GM23338 (cell line): ENCODE measurements around the gene EXOG. TPM values are rescaled to one million over a fixed set of nuclear protein-coding genes. Genes with fewer than 3 reads are reported as not detected.

Source experiments
- ATAC-seq: fragments of 200-7000 bp; cut with Tn5 transposase; 3 replicates; pipeline ENCODE4 v1.9.1; 2020
- DNase-seq: peaks from one replicate; pipeline ENCODE4 v3.0.0-alpha.2; 2015; ENCODE audit warnings: low spot score
- H2AFZ ChIP-seq: fragments of 200-600 bp; sonication (generic); 2 replicates; pipeline ENCODE4 v1.8.0; 2016; ENCODE audit warnings: antibody characterized with exemption, mild to moderate bottlenecking, moderate library complexity
- H3F3A ChIP-seq: fragments of 200-600 bp; sonication (generic); replicated peaks from 2 replicates; pipeline ENCODE4 v1.8.0; 2017; ENCODE audit warnings: antibody characterized with exemption, mixed run types, low read depth
- H3K27ac ChIP-seq: fragments of 200-600 bp; sonication (generic); 2 replicates; pipeline ENCODE4 v1.6.1; 2016; ENCODE audit warnings: low read depth
- H3K27me3 ChIP-seq: fragments of 200-600 bp; sonication (generic); 2 replicates; pipeline ENCODE4 v1.8.0; 2016; ENCODE audit warnings: mild to moderate bottlenecking, mixed run types, moderate library complexity; ENCODE audit not compliant: insufficient read depth
- H3K36me3 ChIP-seq: fragments of 200-600 bp; sonication (generic); 2 replicates; pipeline ENCODE4 v1.8.0; 2016; ENCODE audit warnings: mild to moderate bottlenecking; ENCODE audit not compliant: insufficient read depth
- H3K4me1 ChIP-seq: fragments of 200-600 bp; sonication (generic); 2 replicates; pipeline ENCODE4 v1.8.0; 2016; ENCODE audit warnings: mild to moderate bottlenecking, moderate library complexity; ENCODE audit not compliant: insufficient read depth
- H3K4me2 ChIP-seq: fragments of 200-600 bp; sonication (generic); 2 replicates; pipeline ENCODE4 v1.7.1; 2017; ENCODE audit warnings: mixed run types
- H3K4me3 ChIP-seq: fragments of 200-600 bp; sonication (generic); 2 replicates; pipeline ENCODE4 v1.6.1; 2016; ENCODE audit warnings: mixed run types
- H3K79me2 ChIP-seq: fragments of 200-600 bp; sonication (generic); replicated peaks from 2 replicates; pipeline ENCODE4 v1.8.0; 2017; ENCODE audit warnings: mild to moderate bottlenecking; ENCODE audit not compliant: insufficient read depth
- H3K9me2 ChIP-seq: fragments of 200-600 bp; sonication (generic); 2 replicates; pipeline ENCODE4 v1.8.0; 2017; ENCODE audit not compliant: insufficient read depth
- H4K20me1 ChIP-seq: fragments of 200-600 bp; sonication (generic); replicated peaks from 2 replicates; pipeline ENCODE4 v1.8.0; 2017; ENCODE audit warnings: mild to moderate bottlenecking; ENCODE audit not compliant: insufficient read depth
- H3K27ac Mint-ChIP-seq: 2 replicates; pipeline ENCODE4 v1.8.0; 2020; ENCODE audit warnings: inconsistent platforms, mild to moderate bottlenecking, moderate library complexity, mixed read lengths
- H3K27me3 Mint-ChIP-seq: 3 replicates; pipeline ENCODE4 v1.8.0; 2022; ENCODE audit warnings: low read depth, mild to moderate bottlenecking, moderate library complexity, mixed read lengths, inconsistent platforms; ENCODE audit not compliant: insufficient read depth, poor library complexity
- H3K36me3 Mint-ChIP-seq: 3 replicates; pipeline ENCODE4 v1.8.0; 2021; ENCODE audit warnings: low read depth, mild to moderate bottlenecking, inconsistent platforms, moderate library complexity, mixed read lengths
- H3K4me1 Mint-ChIP-seq: 3 replicates; pipeline ENCODE4 v1.8.0; 2020; ENCODE audit warnings: mild to moderate bottlenecking, inconsistent platforms, mixed read lengths
- H3K4me3 Mint-ChIP-seq: 3 replicates; pipeline ENCODE4 v1.8.0; 2021; ENCODE audit warnings: moderate library complexity, mild to moderate bottlenecking, inconsistent platforms, mixed read lengths
- H3K9me3 Mint-ChIP-seq: 3 replicates; pipeline ENCODE4 v1.8.0; 2020; ENCODE audit warnings: moderate library complexity, mild to moderate bottlenecking, inconsistent platforms, mixed read lengths
- CREB1 ChIP-seq: fragments of 250-450 bp; sonication (Bioruptor Pico); IDR thresholded peaks from 2 replicates; pipeline ENCODE4 v1.5.0; 2020; ENCODE audit warnings: low read depth, mild to moderate bottlenecking, moderate library complexity
- EZH2 ChIP-seq: fragments of 200-600 bp; sonication (generic); IDR thresholded peaks from one replicate; pipeline ENCODE4 v1.8.0; 2017; ENCODE audit warnings: antibody characterized with exemption, mild to moderate bottlenecking, low read depth; ENCODE audit not compliant: unreplicated experiment
- EZH2phosphoT487 ChIP-seq: fragments of 200-600 bp; sonication (generic); IDR thresholded peaks from one replicate; pipeline ENCODE4 v1.8.1; 2018; ENCODE audit warnings: antibody characterized with exemption; ENCODE audit not compliant: unreplicated experiment
- JUNB ChIP-seq: IDR thresholded peaks from one replicate; pipeline ENCODE4 v1.6.1; 2016; ENCODE audit warnings: antibody characterized with exemption; ENCODE audit not compliant: unreplicated experiment
- NANOG ChIP-seq: IDR thresholded peaks from 2 replicates; pipeline ENCODE4 v1.6.1; 2016; ENCODE audit warnings: antibody characterized with exemption, borderline replicate concordance
- POLR2AphosphoS5 ChIP-seq: IDR thresholded peaks from 2 replicates; pipeline ENCODE4 v1.6.1; 2016; ENCODE audit warnings: antibody characterized with exemption, low read depth
- STAT1 ChIP-seq: IDR thresholded peaks from one replicate; pipeline ENCODE4 v1.6.1; 2016; ENCODE audit warnings: antibody characterized with exemption; ENCODE audit not compliant: unreplicated experiment
- ZNF114 ChIP-seq: fragments of 250-450 bp; sonication (Bioruptor Pico); IDR thresholded peaks from 2 replicates; pipeline ENCODE4 v1.5.0; 2020; ENCODE audit warnings: mild to moderate bottlenecking, moderate library complexity
- ZNF331 ChIP-seq: fragments of 250-450 bp; sonication (Bioruptor Pico); IDR thresholded peaks from 2 replicates; pipeline ENCODE4 v1.5.0; 2020; ENCODE audit warnings: low read depth, mild to moderate bottlenecking, moderate library complexity
- polyA plus RNA-seq: library from polyadenylated mRNA; unstranded; fragments of >200 nt; fragmentation: Nextera tagmentation; extraction: Ambion mirVana; gene quantifications from 2 replicates; pipeline ENCODE4 v1.2.1, GENCODE V29; 2016
- total RNA-seq: library from RNA; depleted of rRNA; stranded (reverse); fragments of >200 nt; shearing (Covaris generic); gene quantifications from 2 replicates; pipeline ENCODE4 v1.2.3, GENCODE V29; 2014
- TF ChIP-seq, protein P1 (sequence below): IDR thresholded peaks from one replicate; pipeline ENCODE4 v1.6.1; 2018; ENCODE audit warnings: antibody characterized with exemption; ENCODE audit not compliant: unreplicated experiment
- TF ChIP-seq, protein P2 (sequence below), 2 experiments: fragments of 200-600 bp in 1 of 2; sonication (generic) in 1 of 2; conservative IDR thresholded peaks; 2 replicates each; pipeline versions ENCODE4 v1.5.1 to v1.6.1; 2016 to 2017; ENCODE audit warnings: antibody characterized with exemption in 2 of 2, low read depth in 2 of 2, mild to moderate bottlenecking in 2 of 2, moderate library complexity in 1 of 2
- TF ChIP-seq, protein P3 (sequence below): fragments of 250-450 bp; sonication (Bioruptor Pico); IDR thresholded peaks from 2 replicates; pipeline ENCODE4 v1.5.0; 2020; ENCODE audit warnings: mild to moderate bottlenecking, moderate library complexity
- TF ChIP-seq, protein P4 (sequence below): IDR thresholded peaks from 2 replicates; pipeline ENCODE4 v1.6.1; 2016; ENCODE audit warnings: antibody characterized with exemption

EXOG gene
- total and polyA plus RNA-seq, 2 experiments from 2014 or later: 9.7 to 11.3 TPM

DNA sequence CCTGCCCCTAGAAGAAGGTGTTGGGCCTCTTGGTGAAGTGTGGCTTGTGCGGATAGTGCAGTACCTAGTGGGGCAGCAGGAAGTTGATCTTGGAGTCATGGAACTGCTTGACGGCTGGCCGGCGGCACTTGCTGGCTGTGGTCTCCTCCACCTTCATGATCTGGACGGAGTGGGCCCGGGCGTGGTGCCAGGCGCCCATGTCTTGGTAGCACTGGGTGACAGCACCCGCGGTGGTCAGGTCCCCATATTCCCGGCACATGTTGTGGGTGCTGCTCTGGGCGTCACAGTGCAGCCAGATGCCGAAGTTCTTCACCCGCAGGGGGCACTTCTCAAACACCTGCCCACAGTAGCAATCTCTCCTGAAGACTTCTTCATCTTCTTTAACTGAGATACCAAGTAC lies 30.7 kb downstream of the EXOG start:
- no peak overlapping the region for H3K4me3 Mint-ChIP-seq
- DNase-seq: no peak
- H3K36me3 Mint-ChIP-seq: peaks cover 40% of the 10 kb centered on the region
- H3K4me1 Mint-ChIP-seq: peaks cover 9% of the 10 kb centered on the region
- no peak overlapping the region for H3K27ac Mint-ChIP-seq
- no peaks in the 10 kb centered on the region for H3K9me2 ChIP-seq
- no peak for ATAC-seq
- H3K36me3 ChIP-seq: peaks cover 12% of the 10 kb centered on the region
- no peaks in the 10 kb centered on the region for H3K9me3 Mint-ChIP-seq
- H2AFZ ChIP-seq: no peak overlapping the region
- no peak for TF ChIP-seq JUNB
- TF ChIP-seq EZH2: no peak
- TF ChIP-seq ZNF331: no peak
- no peak for TF ChIP-seq EZH2phosphoT487
- no peak for TF ChIP-seq STAT1
- TF ChIP-seq, protein P1, sequence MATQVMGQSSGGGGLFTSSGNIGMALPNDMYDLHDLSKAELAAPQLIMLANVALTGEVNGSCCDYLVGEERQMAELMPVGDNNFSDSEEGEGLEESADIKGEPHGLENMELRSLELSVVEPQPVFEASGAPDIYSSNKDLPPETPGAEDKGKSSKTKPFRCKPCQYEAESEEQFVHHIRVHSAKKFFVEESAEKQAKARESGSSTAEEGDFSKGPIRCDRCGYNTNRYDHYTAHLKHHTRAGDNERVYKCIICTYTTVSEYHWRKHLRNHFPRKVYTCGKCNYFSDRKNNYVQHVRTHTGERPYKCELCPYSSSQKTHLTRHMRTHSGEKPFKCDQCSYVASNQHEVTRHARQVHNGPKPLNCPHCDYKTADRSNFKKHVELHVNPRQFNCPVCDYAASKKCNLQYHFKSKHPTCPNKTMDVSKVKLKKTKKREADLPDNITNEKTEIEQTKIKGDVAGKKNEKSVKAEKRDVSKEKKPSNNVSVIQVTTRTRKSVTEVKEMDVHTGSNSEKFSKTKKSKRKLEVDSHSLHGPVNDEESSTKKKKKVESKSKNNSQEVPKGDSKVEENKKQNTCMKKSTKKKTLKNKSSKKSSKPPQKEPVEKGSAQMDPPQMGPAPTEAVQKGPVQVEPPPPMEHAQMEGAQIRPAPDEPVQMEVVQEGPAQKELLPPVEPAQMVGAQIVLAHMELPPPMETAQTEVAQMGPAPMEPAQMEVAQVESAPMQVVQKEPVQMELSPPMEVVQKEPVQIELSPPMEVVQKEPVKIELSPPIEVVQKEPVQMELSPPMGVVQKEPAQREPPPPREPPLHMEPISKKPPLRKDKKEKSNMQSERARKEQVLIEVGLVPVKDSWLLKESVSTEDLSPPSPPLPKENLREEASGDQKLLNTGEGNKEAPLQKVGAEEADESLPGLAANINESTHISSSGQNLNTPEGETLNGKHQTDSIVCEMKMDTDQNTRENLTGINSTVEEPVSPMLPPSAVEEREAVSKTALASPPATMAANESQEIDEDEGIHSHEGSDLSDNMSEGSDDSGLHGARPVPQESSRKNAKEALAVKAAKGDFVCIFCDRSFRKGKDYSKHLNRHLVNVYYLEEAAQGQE: no peak
- TF ChIP-seq ZNF114 (CRISPR knock-in tag): no peak
- TF ChIP-seq, protein P2, sequence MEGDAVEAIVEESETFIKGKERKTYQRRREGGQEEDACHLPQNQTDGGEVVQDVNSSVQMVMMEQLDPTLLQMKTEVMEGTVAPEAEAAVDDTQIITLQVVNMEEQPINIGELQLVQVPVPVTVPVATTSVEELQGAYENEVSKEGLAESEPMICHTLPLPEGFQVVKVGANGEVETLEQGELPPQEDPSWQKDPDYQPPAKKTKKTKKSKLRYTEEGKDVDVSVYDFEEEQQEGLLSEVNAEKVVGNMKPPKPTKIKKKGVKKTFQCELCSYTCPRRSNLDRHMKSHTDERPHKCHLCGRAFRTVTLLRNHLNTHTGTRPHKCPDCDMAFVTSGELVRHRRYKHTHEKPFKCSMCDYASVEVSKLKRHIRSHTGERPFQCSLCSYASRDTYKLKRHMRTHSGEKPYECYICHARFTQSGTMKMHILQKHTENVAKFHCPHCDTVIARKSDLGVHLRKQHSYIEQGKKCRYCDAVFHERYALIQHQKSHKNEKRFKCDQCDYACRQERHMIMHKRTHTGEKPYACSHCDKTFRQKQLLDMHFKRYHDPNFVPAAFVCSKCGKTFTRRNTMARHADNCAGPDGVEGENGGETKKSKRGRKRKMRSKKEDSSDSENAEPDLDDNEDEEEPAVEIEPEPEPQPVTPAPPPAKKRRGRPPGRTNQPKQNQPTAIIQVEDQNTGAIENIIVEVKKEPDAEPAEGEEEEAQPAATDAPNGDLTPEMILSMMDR (conservative IDR thresholded peaks at IDR 0.05; ENCODE audit: low read depth in 2 of 2): no peak
- no peak for TF ChIP-seq CREB1 (CRISPR knock-in tag)
- TF ChIP-seq, protein P3, sequence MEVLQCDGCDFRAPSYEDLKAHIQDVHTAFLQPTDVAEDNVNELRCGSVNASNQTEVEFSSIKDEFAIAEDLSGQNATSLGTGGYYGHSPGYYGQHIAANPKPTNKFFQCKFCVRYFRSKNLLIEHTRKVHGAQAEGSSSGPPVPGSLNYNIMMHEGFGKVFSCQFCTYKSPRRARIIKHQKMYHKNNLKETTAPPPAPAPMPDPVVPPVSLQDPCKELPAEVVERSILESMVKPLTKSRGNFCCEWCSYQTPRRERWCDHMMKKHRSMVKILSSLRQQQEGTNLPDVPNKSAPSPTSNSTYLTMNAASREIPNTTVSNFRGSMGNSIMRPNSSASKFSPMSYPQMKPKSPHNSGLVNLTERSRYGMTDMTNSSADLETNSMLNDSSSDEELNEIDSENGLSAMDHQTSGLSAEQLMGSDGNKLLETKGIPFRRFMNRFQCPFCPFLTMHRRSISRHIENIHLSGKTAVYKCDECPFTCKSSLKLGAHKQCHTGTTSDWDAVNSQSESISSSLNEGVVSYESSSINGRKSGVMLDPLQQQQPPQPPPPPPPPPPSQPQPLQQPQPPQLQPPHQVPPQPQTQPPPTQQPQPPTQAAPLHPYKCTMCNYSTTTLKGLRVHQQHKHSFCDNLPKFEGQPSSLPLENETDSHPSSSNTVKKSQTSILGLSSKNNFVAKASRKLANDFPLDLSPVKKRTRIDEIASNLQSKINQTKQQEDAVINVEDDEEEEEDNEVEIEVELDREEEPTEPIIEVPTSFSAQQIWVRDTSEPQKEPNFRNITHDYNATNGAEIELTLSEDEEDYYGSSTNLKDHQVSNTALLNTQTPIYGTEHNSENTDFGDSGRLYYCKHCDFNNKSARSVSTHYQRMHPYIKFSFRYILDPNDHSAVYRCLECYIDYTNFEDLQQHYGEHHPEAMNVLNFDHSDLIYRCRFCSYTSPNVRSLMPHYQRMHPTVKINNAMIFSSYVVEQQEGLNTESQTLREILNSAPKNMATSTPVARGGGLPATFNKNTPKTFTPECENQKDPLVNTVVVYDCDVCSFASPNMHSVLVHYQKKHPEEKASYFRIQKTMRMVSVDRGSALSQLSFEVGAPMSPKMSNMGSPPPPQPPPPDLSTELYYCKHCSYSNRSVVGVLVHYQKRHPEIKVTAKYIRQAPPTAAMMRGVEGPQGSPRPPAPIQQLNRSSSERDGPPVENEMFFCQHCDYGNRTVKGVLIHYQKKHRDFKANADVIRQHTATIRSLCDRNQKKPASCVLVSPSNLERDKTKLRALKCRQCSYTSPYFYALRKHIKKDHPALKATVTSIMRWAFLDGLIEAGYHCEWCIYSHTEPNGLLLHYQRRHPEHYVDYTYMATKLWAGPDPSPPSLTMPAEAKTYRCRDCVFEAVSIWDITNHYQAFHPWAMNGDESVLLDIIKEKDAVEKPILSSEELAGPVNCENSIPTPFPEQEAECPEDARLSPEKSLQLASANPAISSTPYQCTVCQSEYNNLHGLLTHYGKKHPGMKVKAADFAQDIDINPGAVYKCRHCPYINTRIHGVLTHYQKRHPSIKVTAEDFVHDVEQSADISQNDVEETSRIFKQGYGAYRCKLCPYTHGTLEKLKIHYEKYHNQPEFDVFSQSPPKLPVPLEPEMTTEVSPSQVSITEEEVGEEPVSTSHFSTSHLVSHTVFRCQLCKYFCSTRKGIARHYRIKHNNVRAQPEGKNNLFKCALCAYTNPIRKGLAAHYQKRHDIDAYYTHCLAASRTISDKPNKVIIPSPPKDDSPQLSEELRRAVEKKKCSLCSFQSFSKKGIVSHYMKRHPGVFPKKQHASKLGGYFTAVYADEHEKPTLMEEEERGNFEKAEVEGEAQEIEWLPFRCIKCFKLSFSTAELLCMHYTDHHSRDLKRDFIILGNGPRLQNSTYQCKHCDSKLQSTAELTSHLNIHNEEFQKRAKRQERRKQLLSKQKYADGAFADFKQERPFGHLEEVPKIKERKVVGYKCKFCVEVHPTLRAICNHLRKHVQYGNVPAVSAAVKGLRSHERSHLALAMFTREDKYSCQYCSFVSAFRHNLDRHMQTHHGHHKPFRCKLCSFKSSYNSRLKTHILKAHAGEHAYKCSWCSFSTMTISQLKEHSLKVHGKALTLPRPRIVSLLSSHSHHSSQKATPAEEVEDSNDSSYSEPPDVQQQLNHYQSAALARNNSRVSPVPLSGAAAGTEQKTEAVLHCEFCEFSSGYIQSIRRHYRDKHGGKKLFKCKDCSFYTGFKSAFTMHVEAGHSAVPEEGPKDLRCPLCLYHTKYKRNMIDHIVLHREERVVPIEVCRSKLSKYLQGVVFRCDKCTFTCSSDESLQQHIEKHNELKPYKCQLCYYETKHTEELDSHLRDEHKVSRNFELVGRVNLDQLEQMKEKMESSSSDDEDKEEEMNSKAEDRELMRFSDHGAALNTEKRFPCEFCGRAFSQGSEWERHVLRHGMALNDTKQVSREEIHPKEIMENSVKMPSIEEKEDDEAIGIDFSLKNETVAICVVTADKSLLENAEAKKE (CRISPR knock-in tag): no peak
- TF ChIP-seq, protein P4, sequence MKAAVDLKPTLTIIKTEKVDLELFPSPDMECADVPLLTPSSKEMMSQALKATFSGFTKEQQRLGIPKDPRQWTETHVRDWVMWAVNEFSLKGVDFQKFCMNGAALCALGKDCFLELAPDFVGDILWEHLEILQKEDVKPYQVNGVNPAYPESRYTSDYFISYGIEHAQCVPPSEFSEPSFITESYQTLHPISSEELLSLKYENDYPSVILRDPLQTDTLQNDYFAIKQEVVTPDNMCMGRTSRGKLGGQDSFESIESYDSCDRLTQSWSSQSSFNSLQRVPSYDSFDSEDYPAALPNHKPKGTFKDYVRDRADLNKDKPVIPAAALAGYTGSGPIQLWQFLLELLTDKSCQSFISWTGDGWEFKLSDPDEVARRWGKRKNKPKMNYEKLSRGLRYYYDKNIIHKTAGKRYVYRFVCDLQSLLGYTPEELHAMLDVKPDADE: no peak
- TF ChIP-seq POLR2AphosphoS5: no peak
- TF ChIP-seq NANOG: no peak
- no peaks in the 10 kb centered on the region for H3K79me2 ChIP-seq
- no peaks in the 10 kb centered on the region for H3K27me3 ChIP-seq
- no peak overlapping the region for H3K4me3 ChIP-seq
- H3K27ac ChIP-seq: no peak overlapping the region
- H3K4me2 ChIP-seq: no peak overlapping the region
- H3K4me1 ChIP-seq: peaks cover 1% of the 10 kb centered on the region
- H4K20me1 ChIP-seq: no peaks in the 10 kb centered on the region; the same call in 1 of the 2 replicates
- H3F3A ChIP-seq: no peaks in the 10 kb centered on the region
- peaks cover 2% of the 10 kb centered on the region for H3K27me3 Mint-ChIP-seq
